ENCODE measurements around the gene MCC.

DNA sequence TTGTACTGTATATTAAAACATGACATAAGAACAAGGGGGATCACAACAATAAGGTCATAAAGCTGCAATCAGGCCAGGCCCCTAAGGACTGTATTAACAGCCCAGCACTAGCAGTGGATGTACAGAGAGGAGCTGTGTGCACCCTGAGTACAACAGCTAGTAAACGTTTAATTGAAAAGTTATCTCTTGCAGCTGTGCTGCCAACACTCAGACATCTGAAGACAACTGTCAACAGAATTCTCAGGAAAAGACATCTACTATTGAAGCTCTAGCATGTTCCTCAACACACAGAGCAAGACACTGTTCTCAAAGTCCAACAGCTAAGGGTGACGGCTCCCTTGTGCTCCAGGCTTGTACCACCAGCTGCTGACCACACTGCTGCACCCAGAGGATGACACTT is 312.1 kb downstream of the MCC start:
- TF ChIP-seq GATA2 (IDR thresholded peaks at IDR 0.05; ENCODE audit: low read depth, low read length) (no peak), GATA3 (IDR thresholded peaks at IDR 0.05; ENCODE audit: low read depth, low read length) (no peak)
